DMS 273 (cell line): ENCODE measurements around the gene SEC11A.
"Not testable (repeated sequence)": the region's sequence is repeated elsewhere in the genome, so short reads cannot be mapped to it uniquely, and the experiment has no call there.

ENCODE experiments used
- DNase-seq: peaks from one replicate; lab custom pipeline; 2025; ENCODE audit not compliant: unreplicated experiment; lab: John Stamatoyannopoulos, UW

Gene SEC11A

GRCh38 chr15:84716036-84716732 lies at the start of gene SEC11A:
Gene SEC11A (minus strand): TSS chr15:84716139. CDS start chr15:84716075, 64 bp downstream.
- peak; percentile 93 for DNase-seq

GRCh38 chr15:84765675-84766074 lies 49.7 kb upstream of the SEC11A start:
- DNase-seq = no peak

GRCh38 chr15:84764989-84765388 lies 49.0 kb upstream of the SEC11A start:
- no peak for DNase-seq

- DNase-seq = no peak
These were observed 48.6 kb upstream of the SEC11A start for GRCh38 chr15:84764585-84764984.

GRCh38 chr15:84762840-84763572 lies 47.1 kb upstream of the SEC11A start:
- no peak for DNase-seq

GRCh38 chr15:84761607-84762131 lies 45.7 kb upstream of the SEC11A start:
- peak; percentile 50 for DNase-seq

- no peak for DNase-seq
These were observed 44.3 kb upstream of the SEC11A start for GRCh38 chr15:84760219-84760618.

GRCh38 chr15:84759018-84759417 lies 43.1 kb upstream of the SEC11A start:
- DNase-seq = no peak

- DNase-seq = no peak
These were observed 40.0 kb upstream of the SEC11A start for GRCh38 chr15:84755736-84756527.

GRCh38 chr15:84754889-84755288 lies 39.0 kb upstream of the SEC11A start:
- not testable (repeated sequence) for DNase-seq

- no peak for DNase-seq
These were observed 36.8 kb upstream of the SEC11A start for GRCh38 chr15:84752700-84753099.

GRCh38 chr15:84752195-84752594 lies 36.3 kb upstream of the SEC11A start:
- no peak for DNase-seq

GRCh38 chr15:84751721-84752120 lies 35.8 kb upstream of the SEC11A start:
- not testable (repeated sequence) for DNase-seq

GRCh38 chr15:84750583-84751092 lies 34.7 kb upstream of the SEC11A start:
- no peak for DNase-seq

- peak; percentile 36 for DNase-seq
These were observed 33.4 kb upstream of the SEC11A start for GRCh38 chr15:84749111-84749991.

- DNase-seq = peak; percentile 82
These were observed 32.6 kb upstream of the SEC11A start, which contains the start of gene ZNF592 for GRCh38 chr15:84748274-84749110. Gene ZNF592 (plus strand): TSS chr15:84748592. CDS start chr15:84782676, 34,084 bp downstream.

GRCh38 chr15:84747416-84748273 lies 31.7 kb upstream of the SEC11A start:
- peak; percentile 78 for DNase-seq

- no peak for DNase-seq
These were observed 25.2 kb upstream of the SEC11A start for GRCh38 chr15:84741121-84741520.
